Measurements from ENCODE around the gene ARHGAP26. TPM values are rescaled to one million over a fixed set of nuclear protein-coding genes. Genes with fewer than 3 reads are reported as not detected.

ARHGAP26 gene
- polyA plus RNA-seq, 1 donor (not counting 4 experiments of a cell fraction or from before 2014, with no cell fraction given), result 3.9 TPM

DNA sequence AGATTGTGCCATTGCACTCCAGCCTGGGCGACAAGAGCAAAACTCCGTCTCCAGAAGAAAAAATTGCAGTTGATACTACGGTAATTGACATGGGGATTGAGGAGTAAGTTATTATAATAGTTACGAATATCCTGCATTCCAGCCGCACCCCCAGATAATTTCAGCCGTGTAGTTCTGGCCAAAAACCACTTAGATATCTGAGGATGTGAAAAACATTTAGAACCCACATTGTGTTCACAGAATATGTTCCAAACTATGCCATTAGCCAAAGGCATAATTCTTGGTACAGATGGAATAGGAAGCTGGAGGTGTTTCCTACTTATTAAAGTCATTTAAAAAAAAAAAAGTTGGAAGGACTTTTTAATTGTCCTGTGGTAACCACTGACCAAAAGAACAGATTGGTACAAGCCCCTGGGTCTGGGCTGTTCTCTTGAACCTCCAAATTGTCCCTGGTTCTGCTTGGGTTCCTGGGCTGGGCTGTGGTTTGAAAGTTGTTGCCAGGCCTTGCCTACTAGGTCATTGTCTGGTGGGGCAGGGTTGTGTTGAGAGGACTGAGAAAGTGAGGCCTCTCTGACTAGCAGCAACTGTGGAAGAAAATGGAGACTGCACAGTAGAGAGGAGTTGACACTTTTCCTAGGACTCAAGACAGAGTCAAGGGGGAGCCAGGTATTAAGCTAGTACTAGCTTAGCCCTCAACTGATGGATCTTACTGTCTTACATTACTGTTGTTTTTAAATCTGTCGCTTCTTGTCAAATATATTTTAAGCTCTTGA is 434.5 kb downstream of the ARHGAP26 start:
- Histone ChIP-seq H3K9me3 (ENCODE audit: control insufficient read depth, low read depth, low read length) (no peaks in the 10 kb centered on the region), H3K79me2 (ENCODE audit: control insufficient read depth, insufficient read depth, low read length) (no peaks in the 10 kb centered on the region), H3K36me3 (ENCODE audit: control insufficient read depth in 2 of 2, extremely low read depth in 1 of 2, insufficient read depth in 2 of 2, low read length in 2 of 2) (no peaks in the 10 kb centered on the region), H3K9ac (ENCODE audit: control insufficient read depth, extremely low read depth, insufficient read depth, low read length) (peak overlapping the region; percentile 58), H3K4me1 (ENCODE audit: control insufficient read depth, extremely low read depth, insufficient read depth, low read length) (peaks cover 50% of the 10 kb centered on the region), H3K27me3 (ENCODE audit: control insufficient read depth, extremely low read depth, insufficient read depth, low read length) (no peaks in the 10 kb centered on the region), H3K4me2 (ENCODE audit: control insufficient read depth, extremely low read depth, insufficient read depth, low read depth, low read length) (peak overlapping the region; percentile 19), H3K27ac (ENCODE audit: control insufficient read depth, insufficient read depth, low read length) (peak overlapping the region; percentile 98), H4K20me1 (ENCODE audit: control insufficient read depth, extremely low read depth, insufficient read depth, low read length) (no peaks in the 10 kb centered on the region), H2AFZ (ENCODE audit: control insufficient read depth, low read length) (peak overlapping the region; percentile 21), H3K9me1 (ENCODE audit: control insufficient read depth, extremely low read depth, insufficient read depth, low read length) (no peaks in the 10 kb centered on the region), H3K4me3 (ENCODE audit: control insufficient read depth in 2 of 3, extremely low read depth in 1 of 3, insufficient read depth in 2 of 3, low read depth in 1 of 3, low read length in 3 of 3) (no peak overlapping the region)
- dilution Hi-C loops (cut with MboI; ENCODE audit: extremely low pct_ligation_motif_present, low sequenced_read_pairs), result no loop called here
- no peak for DNase-seq (ENCODE audit: low read depth, low spot score)
- no peak for FAIRE-seq
- TF ChIP-seq, protein P1, sequence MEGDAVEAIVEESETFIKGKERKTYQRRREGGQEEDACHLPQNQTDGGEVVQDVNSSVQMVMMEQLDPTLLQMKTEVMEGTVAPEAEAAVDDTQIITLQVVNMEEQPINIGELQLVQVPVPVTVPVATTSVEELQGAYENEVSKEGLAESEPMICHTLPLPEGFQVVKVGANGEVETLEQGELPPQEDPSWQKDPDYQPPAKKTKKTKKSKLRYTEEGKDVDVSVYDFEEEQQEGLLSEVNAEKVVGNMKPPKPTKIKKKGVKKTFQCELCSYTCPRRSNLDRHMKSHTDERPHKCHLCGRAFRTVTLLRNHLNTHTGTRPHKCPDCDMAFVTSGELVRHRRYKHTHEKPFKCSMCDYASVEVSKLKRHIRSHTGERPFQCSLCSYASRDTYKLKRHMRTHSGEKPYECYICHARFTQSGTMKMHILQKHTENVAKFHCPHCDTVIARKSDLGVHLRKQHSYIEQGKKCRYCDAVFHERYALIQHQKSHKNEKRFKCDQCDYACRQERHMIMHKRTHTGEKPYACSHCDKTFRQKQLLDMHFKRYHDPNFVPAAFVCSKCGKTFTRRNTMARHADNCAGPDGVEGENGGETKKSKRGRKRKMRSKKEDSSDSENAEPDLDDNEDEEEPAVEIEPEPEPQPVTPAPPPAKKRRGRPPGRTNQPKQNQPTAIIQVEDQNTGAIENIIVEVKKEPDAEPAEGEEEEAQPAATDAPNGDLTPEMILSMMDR (optimal IDR thresholded peaks at IDR 0.05 in 1 of 3, IDR thresholded peaks at IDR 0.05 in 1 of 3, conservative IDR thresholded peaks at IDR 0.05 in 1 of 3; ENCODE audit: extremely low read depth in 1 of 3, insufficient read depth in 2 of 3, low read length in 3 of 3), result no peak
- no peak for TF ChIP-seq EZH2 (IDR thresholded peaks at IDR 0.05; ENCODE audit: low read length)

GRCh38 chr5:143205386-143205785 is 435.2 kb downstream of the ARHGAP26 start:
- H3K4me2 ChIP-seq (ENCODE audit: control insufficient read depth, extremely low read depth, insufficient read depth, low read depth, low read length), result peak overlapping the region; percentile 90
- peaks cover 43% of the 10 kb centered on the region for H3K4me1 ChIP-seq (ENCODE audit: control insufficient read depth, extremely low read depth, insufficient read depth, low read length)
- H3K36me3 ChIP-seq (ENCODE audit: control insufficient read depth in 2 of 2, extremely low read depth in 1 of 2, insufficient read depth in 2 of 2, low read length in 2 of 2), result no peaks in the 10 kb centered on the region
- H3K4me3 ChIP-seq (ENCODE audit: control insufficient read depth in 2 of 3, extremely low read depth in 1 of 3, insufficient read depth in 2 of 3, low read depth in 1 of 3, low read length in 3 of 3), result no peak overlapping the region
- no peaks in the 10 kb centered on the region for H4K20me1 ChIP-seq (ENCODE audit: control insufficient read depth, extremely low read depth, insufficient read depth, low read length)
- dilution Hi-C loops (cut with MboI; ENCODE audit: extremely low pct_ligation_motif_present, low sequenced_read_pairs), result no loop called here
- no peaks in the 10 kb centered on the region for H3K79me2 ChIP-seq (ENCODE audit: control insufficient read depth, insufficient read depth, low read length)
- H3K9me1 ChIP-seq (ENCODE audit: control insufficient read depth, extremely low read depth, insufficient read depth, low read length), result no peaks in the 10 kb centered on the region
- peak overlapping the region; percentile 81 for H3K9ac ChIP-seq (ENCODE audit: control insufficient read depth, extremely low read depth, insufficient read depth, low read length)
- DNase-seq (ENCODE audit: low read depth, low spot score), result peak; percentile 82
- H3K27ac ChIP-seq (ENCODE audit: control insufficient read depth, insufficient read depth, low read length), result peak overlapping the region; percentile 98
- TF ChIP-seq, protein P1 (optimal IDR thresholded peaks at IDR 0.05 in 1 of 3, IDR thresholded peaks at IDR 0.05 in 1 of 3, conservative IDR thresholded peaks at IDR 0.05 in 1 of 3; ENCODE audit: extremely low read depth in 1 of 3, insufficient read depth in 2 of 3, low read length in 3 of 3), result no peak
- no peak for TF ChIP-seq EZH2 (IDR thresholded peaks at IDR 0.05; ENCODE audit: low read length)
- no peaks in the 10 kb centered on the region for H3K9me3 ChIP-seq (ENCODE audit: control insufficient read depth, low read depth, low read length)
- no peak overlapping the region for H2AFZ ChIP-seq (ENCODE audit: control insufficient read depth, low read length)
- peak; percentile 84 for FAIRE-seq
- no peaks in the 10 kb centered on the region for H3K27me3 ChIP-seq (ENCODE audit: control insufficient read depth, extremely low read depth, insufficient read depth, low read length)

Data from keratinocyte (primary cell).